ENCODE measurements around the gene C1orf198. TPM values are rescaled to one million over a fixed set of nuclear protein-coding genes. Genes with fewer than 3 reads are reported as not detected.

Gene C1orf198
- total RNA-seq, 1 donor, result 352 TPM

DNA sequence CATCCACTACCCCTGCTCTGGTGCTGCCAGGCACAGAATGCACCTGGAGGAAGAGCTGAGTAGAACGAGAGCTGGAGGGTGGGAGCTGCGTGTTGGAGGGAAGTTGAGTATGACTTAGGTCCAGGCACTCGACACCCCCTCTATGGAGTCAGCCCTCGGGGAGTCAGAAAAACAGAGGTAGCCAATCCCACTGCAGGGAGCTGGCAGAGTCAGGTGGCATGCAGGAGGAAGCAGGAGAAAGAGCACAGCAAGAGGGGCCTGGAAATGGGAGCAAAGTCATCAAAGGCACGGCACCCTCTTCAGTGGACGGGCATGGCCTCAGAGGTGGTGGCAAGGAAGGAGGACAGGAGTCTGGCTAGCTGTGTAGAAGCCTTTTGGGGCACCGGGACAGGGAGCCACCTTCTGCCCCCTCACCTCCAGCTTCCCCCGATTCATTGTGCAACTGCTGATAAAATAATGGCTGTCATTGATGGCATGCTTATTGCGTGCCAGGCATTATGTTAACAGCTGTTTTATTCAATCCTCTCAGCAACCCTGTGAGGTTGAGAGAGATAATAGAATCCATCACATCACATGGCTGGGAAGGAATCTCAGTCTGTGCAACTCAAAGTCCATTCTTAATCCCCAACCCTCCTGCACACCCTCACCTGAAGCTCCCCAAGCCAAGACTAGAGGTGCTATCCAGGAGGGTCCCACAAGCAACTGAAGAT, 42.0 kb downstream of the C1orf198 start:
- Histone ChIP-seq H4K20me1 (ENCODE audit: insufficient read depth, low read length) (no peaks in the 10 kb centered on the region), H3K4me1 (ENCODE audit: insufficient read depth, low read length) (peaks cover 41% of the 10 kb centered on the region), H3K27me3 (ENCODE audit: insufficient read depth, low read length) (no peaks in the 10 kb centered on the region), H3K27ac (ENCODE audit: low read depth, low read length) (peak overlapping the region; percentile 96), H3K36me3 (ENCODE audit: insufficient read depth, low read length) (no peaks in the 10 kb centered on the region), H2AFZ (ENCODE audit: low read length) (no peak overlapping the region), H3K4me2 (ENCODE audit: insufficient read depth, low read length) (peak overlapping the region; percentile 64), H3K4me3 (ENCODE audit: insufficient read depth, low read length) (no peak overlapping the region), H3K79me2 (ENCODE audit: insufficient read depth, low read length) (no peaks in the 10 kb centered on the region), H3K9me3 (ENCODE audit: low read depth, low read length) (no peaks in the 10 kb centered on the region)
- TF ChIP-seq, protein P1, sequence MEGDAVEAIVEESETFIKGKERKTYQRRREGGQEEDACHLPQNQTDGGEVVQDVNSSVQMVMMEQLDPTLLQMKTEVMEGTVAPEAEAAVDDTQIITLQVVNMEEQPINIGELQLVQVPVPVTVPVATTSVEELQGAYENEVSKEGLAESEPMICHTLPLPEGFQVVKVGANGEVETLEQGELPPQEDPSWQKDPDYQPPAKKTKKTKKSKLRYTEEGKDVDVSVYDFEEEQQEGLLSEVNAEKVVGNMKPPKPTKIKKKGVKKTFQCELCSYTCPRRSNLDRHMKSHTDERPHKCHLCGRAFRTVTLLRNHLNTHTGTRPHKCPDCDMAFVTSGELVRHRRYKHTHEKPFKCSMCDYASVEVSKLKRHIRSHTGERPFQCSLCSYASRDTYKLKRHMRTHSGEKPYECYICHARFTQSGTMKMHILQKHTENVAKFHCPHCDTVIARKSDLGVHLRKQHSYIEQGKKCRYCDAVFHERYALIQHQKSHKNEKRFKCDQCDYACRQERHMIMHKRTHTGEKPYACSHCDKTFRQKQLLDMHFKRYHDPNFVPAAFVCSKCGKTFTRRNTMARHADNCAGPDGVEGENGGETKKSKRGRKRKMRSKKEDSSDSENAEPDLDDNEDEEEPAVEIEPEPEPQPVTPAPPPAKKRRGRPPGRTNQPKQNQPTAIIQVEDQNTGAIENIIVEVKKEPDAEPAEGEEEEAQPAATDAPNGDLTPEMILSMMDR (IDR thresholded peaks at IDR 0.05; ENCODE audit: extremely low read depth, low read depth, low read length), result no peak
- DNase-seq (ENCODE audit: insufficient read length, low spot score, missing footprints), result no peak

- peaks cover 41% of the 10 kb centered on the region for H3K4me1 ChIP-seq (ENCODE audit: insufficient read depth, low read length)
- no peak overlapping the region for H2AFZ ChIP-seq (ENCODE audit: low read length)
- H3K27ac ChIP-seq (ENCODE audit: low read depth, low read length), result peak overlapping the region; percentile 96
- H3K79me2 ChIP-seq (ENCODE audit: insufficient read depth, low read length), result no peaks in the 10 kb centered on the region
- no peaks in the 10 kb centered on the region for H3K27me3 ChIP-seq (ENCODE audit: insufficient read depth, low read length)
- H3K4me3 ChIP-seq (ENCODE audit: insufficient read depth, low read length), result no peak overlapping the region
- peak overlapping the region; percentile 64 for H3K4me2 ChIP-seq (ENCODE audit: insufficient read depth, low read length)
- H4K20me1 ChIP-seq (ENCODE audit: insufficient read depth, low read length), result no peaks in the 10 kb centered on the region
- no peaks in the 10 kb centered on the region for H3K36me3 ChIP-seq (ENCODE audit: insufficient read depth, low read length)
- no peaks in the 10 kb centered on the region for H3K9me3 ChIP-seq (ENCODE audit: low read depth, low read length)
- TF ChIP-seq, protein P1 (IDR thresholded peaks at IDR 0.05; ENCODE audit: extremely low read depth, low read depth, low read length), result no peak
- no peak for DNase-seq (ENCODE audit: insufficient read length, low spot score, missing footprints)
Observed at GRCh38 chr1:230825761-230826160, 42.6 kb downstream of the C1orf198 start.

GRCh38 chr1:230824919-230825721, 43.2 kb downstream of the C1orf198 start:
- Histone ChIP-seq H4K20me1 (ENCODE audit: insufficient read depth, low read length) (no peaks in the 10 kb centered on the region), H3K4me2 (ENCODE audit: insufficient read depth, low read length) (peak overlapping the region; percentile 64), H3K4me1 (ENCODE audit: insufficient read depth, low read length) (peaks cover 41% of the 10 kb centered on the region), H2AFZ (ENCODE audit: low read length) (no peak overlapping the region), H3K4me3 (ENCODE audit: insufficient read depth, low read length) (peak overlapping the region; percentile 21), H3K27me3 (ENCODE audit: insufficient read depth, low read length) (no peaks in the 10 kb centered on the region), H3K79me2 (ENCODE audit: insufficient read depth, low read length) (no peaks in the 10 kb centered on the region), H3K36me3 (ENCODE audit: insufficient read depth, low read length) (no peaks in the 10 kb centered on the region), H3K9me3 (ENCODE audit: low read depth, low read length) (no peaks in the 10 kb centered on the region), H3K27ac (ENCODE audit: low read depth, low read length) (peak overlapping the region; percentile 96)
- DNase-seq (ENCODE audit: insufficient read length, low spot score, missing footprints), result peak; percentile 77
- TF ChIP-seq, protein P1 (IDR thresholded peaks at IDR 0.05; ENCODE audit: extremely low read depth, low read depth, low read length), result no peak

DNA sequence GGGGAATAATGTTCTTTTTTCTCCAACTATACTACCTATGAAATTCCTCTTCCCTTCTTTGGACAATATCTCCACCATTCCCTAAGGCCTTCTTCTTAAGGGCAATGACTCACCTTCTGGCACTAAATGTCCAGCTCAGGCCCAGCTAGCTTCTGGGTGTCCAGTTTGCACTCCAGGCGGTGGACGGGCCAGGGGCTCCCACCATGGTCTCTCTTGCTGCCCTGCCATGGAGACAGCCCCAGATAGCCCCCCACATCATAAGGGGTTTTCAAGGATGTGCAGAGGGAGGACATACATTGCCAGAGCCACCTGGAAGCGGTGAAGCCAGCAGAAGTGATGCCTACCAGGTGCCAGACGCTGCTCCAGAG, 43.8 kb downstream of the C1orf198 start:
- Histone ChIP-seq H3K36me3 (ENCODE audit: insufficient read depth, low read length) (no peaks in the 10 kb centered on the region), H3K4me2 (ENCODE audit: insufficient read depth, low read length) (peak overlapping the region; percentile 64), H3K79me2 (ENCODE audit: insufficient read depth, low read length) (no peaks in the 10 kb centered on the region), H3K9me3 (ENCODE audit: low read depth, low read length) (no peaks in the 10 kb centered on the region), H4K20me1 (ENCODE audit: insufficient read depth, low read length) (no peaks in the 10 kb centered on the region), H2AFZ (ENCODE audit: low read length) (no peak overlapping the region), H3K27ac (ENCODE audit: low read depth, low read length) (peak overlapping the region; percentile 96), H3K27me3 (ENCODE audit: insufficient read depth, low read length) (no peaks in the 10 kb centered on the region), H3K4me1 (ENCODE audit: insufficient read depth, low read length) (peaks cover 41% of the 10 kb centered on the region), H3K4me3 (ENCODE audit: insufficient read depth, low read length) (no peak overlapping the region)
- TF ChIP-seq, protein P1 (IDR thresholded peaks at IDR 0.05; ENCODE audit: extremely low read depth, low read depth, low read length), result no peak
- DNase-seq (ENCODE audit: insufficient read length, low spot score, missing footprints), result peak; percentile 83

All from osteoblast (primary cell).